Measurements from ENCODE around the gene OR14I1. TPM values are rescaled to one million over a fixed set of nuclear protein-coding genes. Genes with fewer than 3 reads are reported as not detected.

Gene OR14I1
- polyA plus RNA-seq, 2 of the 4 experiments (the other 2 are of a cell fraction), result not detected

- CTCF ChIA-PET, result interaction anchor here (1.0 kb wide), 1 partner anchor 109 kb away, joined by 3 read pairs; no protein-coding TSS in a partner anchor
- TF ChIP-seq JUN (IDR thresholded peaks at IDR 0.05), result no peak
- TF ChIP-seq ESRRA (IDR thresholded peaks at IDR 0.05; ENCODE audit: borderline replicate concordance, low read length), result no peak
- no peak for TF ChIP-seq HES2 (IDR thresholded peaks at IDR 0.05)
- TF ChIP-seq MAFK (IDR thresholded peaks at IDR 0.05; ENCODE audit: partially characterized antibody), result no peak
- TF ChIP-seq EHF (CRISPR knock-in tag; IDR thresholded peaks at IDR 0.05), result no peak
- TF ChIP-seq KDM5A (IDR thresholded peaks at IDR 0.05), result no peak
- no peak for TF ChIP-seq CBX8 (IDR thresholded peaks at IDR 0.05)
- TF ChIP-seq NPAS2 (CRISPR knock-in tag; IDR thresholded peaks at IDR 0.05; ENCODE audit: borderline replicate concordance), result no peak
- TF ChIP-seq POLR2AphosphoS2 (conservative IDR thresholded peaks at IDR 0.05; ENCODE audit: low read length), result no peak
- no peak for TF ChIP-seq TP53 (CRISPR knock-in tag; IDR thresholded peaks at IDR 0.05)
- no peak for TF ChIP-seq GATA3 (IDR thresholded peaks at IDR 0.05; ENCODE audit: borderline replicate concordance)
- no peak for TF ChIP-seq JUNB (IDR thresholded peaks at IDR 0.05)
- TF ChIP-seq PBX3 (IDR thresholded peaks at IDR 0.05), result no peak
- TF ChIP-seq CTCF (IDR thresholded peaks at IDR 0.05), result no peak
- TF ChIP-seq RAD21 (conservative IDR thresholded peaks at IDR 0.05 in 1 of 2, IDR thresholded peaks at IDR 0.05 in 1 of 2), result no peak
- no peak for TF ChIP-seq SREBF2 (IDR thresholded peaks at IDR 0.05)
- TF ChIP-seq EP300 (IDR thresholded peaks at IDR 0.05), result no peak
- no peak for ATAC-seq
- WGBS (ENCODE audit: missing lambda C conversion rate), result 32% methylated on average over 13 of the region's 13 CpGs
- POLR2A ChIA-PET, result interaction anchor here (0.6 kb wide), 1 partner anchor 11 kb away, joined by 4 read pairs; no protein-coding TSS in a partner anchor
- Histone ChIP-seq H3K27ac (no peak overlapping the region), H3K4me1 (no peaks in the 10 kb centered on the region), H3K4me3 (no peak overlapping the region), H3K9me3 (no peaks in the 10 kb centered on the region; the same call in 2 of the 3 replicates), H3K4me2 (no peak overlapping the region)
- DNase-seq (ENCODE audit: low read depth in 1 of 2, low spot score in 1 of 2), result no peak
- FAIRE-seq, result no peak
Measured at GRCh38 chr1:248695451-248696132, 7.0 kb downstream of the OR14I1 start.

- ChIA-PET CTCF (no interaction called here), POLR2A (no interaction called here)
- Histone ChIP-seq H3K9me3 (no peaks in the 10 kb centered on the region; the same call in 2 of the 3 replicates), H3K4me2 (no peak overlapping the region), H3K4me1 (no peaks in the 10 kb centered on the region), H3K4me3 (no peak overlapping the region), H3K27ac (no peak overlapping the region)
- ATAC-seq (no peak; a peak in 1 of 6 replicates), FAIRE-seq (no peak), DNase-seq (ENCODE audit: low read depth in 1 of 2, low spot score in 1 of 2) (no peak)
- WGBS (ENCODE audit: missing lambda C conversion rate), result 57% methylated on average over 17 of the region's 51 CpGs
- TF ChIP-seq JUN (IDR thresholded peaks at IDR 0.05) (no peak), HES2 (IDR thresholded peaks at IDR 0.05) (no peak), CEBPB (IDR thresholded peaks at IDR 0.05) (no peak), USF2 (IDR thresholded peaks at IDR 0.05) (no peak), HOXB5 (CRISPR knock-in tag; IDR thresholded peaks at IDR 0.05) (no peak), CTCF (IDR thresholded peaks at IDR 0.05) (no peak), HOXB13 (CRISPR knock-in tag; IDR thresholded peaks at IDR 0.05; ENCODE audit: low read depth) (no peak), KDM5A (IDR thresholded peaks at IDR 0.05) (no peak), ESRRA (IDR thresholded peaks at IDR 0.05; ENCODE audit: borderline replicate concordance, low read length) (no peak), ZNF302 (CRISPR knock-in tag; IDR thresholded peaks at IDR 0.05) (no peak), REST (IDR thresholded peaks at IDR 0.05) (no peak), EHMT2 (IDR thresholded peaks at IDR 0.05; ENCODE audit: low read depth) (no peak), MAFK (IDR thresholded peaks at IDR 0.05; ENCODE audit: partially characterized antibody) (no peak)
Measured at GRCh38 chr1:248691567-248692155, 10.9 kb downstream of the OR14I1 start.
